K562 (cell line): ENCODE data around the gene DLGAP1. TPM values are rescaled to one million over a fixed set of nuclear protein-coding genes. Genes with fewer than 3 reads are reported as not detected.

Experiments
- ETS2 ChIP-seq: IDR thresholded peaks from 2 replicates; pipeline ENCODE4 v1.6.1; 2016; ENCODE audit warnings: borderline replicate concordance, missing genetic modification characterization, mild to moderate bottlenecking, moderate library complexity, missing compliant biosample characterization; ENCODE audit not compliant: poor library complexity, severe bottlenecking
- FOSL1 ChIP-seq: fragments of 200-800 bp; sonication (Bioruptor generic); conservative IDR thresholded peaks from 2 replicates; pipeline ENCODE4 v1.6.1; 2016; ENCODE audit warnings: missing genetic modification characterization, missing compliant biosample characterization
- HMGN3 ChIP-seq: IDR thresholded peaks from 2 replicates; pipeline ENCODE4 v1.6.1; 2011; ENCODE audit warnings: borderline replicate concordance, low read depth, mild to moderate bottlenecking, mixed read lengths, low read length; ENCODE audit not compliant: insufficient read length; ENCODE audit errors: extremely low read depth
- MECOM ChIP-seq: fragments of 250-450 bp; sonication (Bioruptor Pico); IDR thresholded peaks from 2 replicates; pipeline ENCODE4 v1.8.0; 2022; ENCODE audit warnings: inconsistent platforms
- SRSF7 ChIP-seq: fragments of 200-400 bp; formaldehyde crosslinking; optimal IDR thresholded peaks from 2 replicates; pipeline ENCODE3; 2017; ENCODE audit warnings: mild to moderate bottlenecking, low read depth, low read length
- TEAD1 ChIP-seq, 2 experiments: fragments of 450-650 bp in 1 of 2; sonication (generic) in 1 of 2; formaldehyde crosslinking; IDR thresholded peaks; 2 replicates each; pipeline versions ENCODE4 v1.4.0 to v1.8.0; 2020 to 2022; ENCODE audit warnings: mild to moderate bottlenecking in 2 of 2, missing genetic modification reagents in 1 of 2
- THRAP3 ChIP-seq: fragments of 450-650 bp; IDR thresholded peaks from 2 replicates; pipeline ENCODE4 v1.6.1; 2016; ENCODE audit warnings: mild to moderate bottlenecking, inconsistent platforms, borderline replicate concordance
- ZNF584 ChIP-seq: fragments of 200-800 bp; sonication (Bioruptor generic); IDR thresholded peaks from 2 replicates; pipeline ENCODE4 v1.6.1; 2016; ENCODE audit warnings: low read depth, mild to moderate bottlenecking, missing genetic modification characterization, missing compliant biosample characterization
- polyA plus RNA-seq, 8 experiments: library from polyadenylated mRNA; depleted of rRNA in 4 of 8; stranded (reverse) in 5 of 8; unstranded in 3 of 8; fragments of >200 nt; fragmentation: Nextera tagmentation in 2 of 8; fragmentation: Illumina TruSeq in 1 of 8; extraction: Ambion mirVana in 2 of 8; extraction: Trizol in 1 of 8; gene quantifications; 2 replicates each; pipeline versions ENCODE4 v1.2.1 to v1.2.3, GENCODE V29; 2011 to 2014; ENCODE audit warnings: inconsistent platforms in 1 of 8, missing spikeins in 1 of 8
- total RNA-seq, 7 experiments: library from RNA; depleted of rRNA in 6 of 7; stranded (reverse); fragments of >200 nt in 6 of 7; fragmentation: Illumina TruSeq in 2 of 7; extraction: Trizol in 2 of 7; gene quantifications; 2 replicates each; pipeline versions ENCODE4 v1.2.1 to v1.2.3, GENCODE V29; 2011 to 2021; ENCODE audit warnings: low replicate concordance in 1 of 7
- TF ChIP-seq, protein P1 (sequence below), 2 experiments: fragments of 450-650 bp; IDR thresholded peaks; 2 replicates each; pipeline ENCODE4 v1.6.1; 2016; ENCODE audit warnings: mild to moderate bottlenecking in 2 of 2, borderline replicate concordance in 1 of 2, low read depth in 1 of 2, moderate library complexity in 1 of 2
- TF ChIP-seq, protein P2 (sequence below): sonication (generic); formaldehyde crosslinking; IDR thresholded peaks from 2 replicates; pipeline ENCODE4 v1.8.0; 2022; ENCODE audit warnings: mild to moderate bottlenecking, missing genetic modification reagents
- TF ChIP-seq, protein P3 (sequence below), 3 experiments: fragments of 200-800 bp in 1 of 3; sonication (Bioruptor generic) in 1 of 3; sonication (generic) in 1 of 3; formaldehyde crosslinking in 1 of 3; IDR thresholded peaks; 2 replicates each; pipeline versions ENCODE4 v1.6.1 to v1.8.0; 2016 to 2022; ENCODE audit warnings: mild to moderate bottlenecking in 2 of 3, missing compliant biosample characterization in 2 of 3, missing genetic modification characterization in 2 of 3, missing genetic modification reagents in 1 of 3

The DLGAP1 gene
- total and polyA plus RNA-seq, 9 of the 15 experiments (the other 6 are each of a cell fraction or from before 2014, with no cell fraction given) = 0.04 to 0.22 (median 0.08) TPM

DNA sequence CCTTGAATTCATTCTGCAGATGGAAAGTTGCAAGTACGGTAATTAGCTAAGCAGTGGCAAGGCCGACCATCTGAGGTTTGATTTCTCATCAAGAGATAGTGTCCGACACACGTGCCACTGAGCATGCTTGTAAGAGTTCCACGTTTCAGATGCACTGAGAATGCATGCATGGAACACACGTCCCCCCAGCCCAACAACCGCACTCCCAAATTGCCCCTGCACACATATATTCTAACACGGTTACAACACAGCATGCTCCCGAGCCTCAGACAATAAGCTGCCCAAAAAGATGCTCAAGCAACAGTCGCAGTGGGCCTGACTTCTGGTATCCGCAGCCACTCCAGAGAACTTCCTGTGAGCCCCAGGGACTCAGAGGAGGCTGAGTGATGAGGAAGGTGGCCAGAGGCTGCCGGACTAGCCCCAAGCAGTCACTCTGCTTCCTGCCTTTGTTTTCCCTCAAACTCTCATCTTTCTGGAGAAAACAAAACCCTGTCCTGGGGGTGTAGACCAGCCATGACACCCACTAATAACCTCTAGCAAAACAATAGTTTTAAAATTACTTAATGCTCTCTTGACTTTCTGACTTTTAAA, 801.2 kb downstream of the DLGAP1 start (continued):
- TF ChIP-seq THRAP3 (no peak), SRSF7 (no peak), FOSL1 (tag) (no peak), ETS2 (tag) (no peak), HMGN3 (no peak), MECOM (peak; percentile 38), ZNF584 (CRISPR knock-in tag) (no peak), TEAD1 (CRISPR knock-in tag; IDR thresholded peaks at IDR 0.05) (peak in 1 of 2 experiments; percentile 69; a peak in 1 of 4 replicates)
- TF ChIP-seq, protein P1, sequence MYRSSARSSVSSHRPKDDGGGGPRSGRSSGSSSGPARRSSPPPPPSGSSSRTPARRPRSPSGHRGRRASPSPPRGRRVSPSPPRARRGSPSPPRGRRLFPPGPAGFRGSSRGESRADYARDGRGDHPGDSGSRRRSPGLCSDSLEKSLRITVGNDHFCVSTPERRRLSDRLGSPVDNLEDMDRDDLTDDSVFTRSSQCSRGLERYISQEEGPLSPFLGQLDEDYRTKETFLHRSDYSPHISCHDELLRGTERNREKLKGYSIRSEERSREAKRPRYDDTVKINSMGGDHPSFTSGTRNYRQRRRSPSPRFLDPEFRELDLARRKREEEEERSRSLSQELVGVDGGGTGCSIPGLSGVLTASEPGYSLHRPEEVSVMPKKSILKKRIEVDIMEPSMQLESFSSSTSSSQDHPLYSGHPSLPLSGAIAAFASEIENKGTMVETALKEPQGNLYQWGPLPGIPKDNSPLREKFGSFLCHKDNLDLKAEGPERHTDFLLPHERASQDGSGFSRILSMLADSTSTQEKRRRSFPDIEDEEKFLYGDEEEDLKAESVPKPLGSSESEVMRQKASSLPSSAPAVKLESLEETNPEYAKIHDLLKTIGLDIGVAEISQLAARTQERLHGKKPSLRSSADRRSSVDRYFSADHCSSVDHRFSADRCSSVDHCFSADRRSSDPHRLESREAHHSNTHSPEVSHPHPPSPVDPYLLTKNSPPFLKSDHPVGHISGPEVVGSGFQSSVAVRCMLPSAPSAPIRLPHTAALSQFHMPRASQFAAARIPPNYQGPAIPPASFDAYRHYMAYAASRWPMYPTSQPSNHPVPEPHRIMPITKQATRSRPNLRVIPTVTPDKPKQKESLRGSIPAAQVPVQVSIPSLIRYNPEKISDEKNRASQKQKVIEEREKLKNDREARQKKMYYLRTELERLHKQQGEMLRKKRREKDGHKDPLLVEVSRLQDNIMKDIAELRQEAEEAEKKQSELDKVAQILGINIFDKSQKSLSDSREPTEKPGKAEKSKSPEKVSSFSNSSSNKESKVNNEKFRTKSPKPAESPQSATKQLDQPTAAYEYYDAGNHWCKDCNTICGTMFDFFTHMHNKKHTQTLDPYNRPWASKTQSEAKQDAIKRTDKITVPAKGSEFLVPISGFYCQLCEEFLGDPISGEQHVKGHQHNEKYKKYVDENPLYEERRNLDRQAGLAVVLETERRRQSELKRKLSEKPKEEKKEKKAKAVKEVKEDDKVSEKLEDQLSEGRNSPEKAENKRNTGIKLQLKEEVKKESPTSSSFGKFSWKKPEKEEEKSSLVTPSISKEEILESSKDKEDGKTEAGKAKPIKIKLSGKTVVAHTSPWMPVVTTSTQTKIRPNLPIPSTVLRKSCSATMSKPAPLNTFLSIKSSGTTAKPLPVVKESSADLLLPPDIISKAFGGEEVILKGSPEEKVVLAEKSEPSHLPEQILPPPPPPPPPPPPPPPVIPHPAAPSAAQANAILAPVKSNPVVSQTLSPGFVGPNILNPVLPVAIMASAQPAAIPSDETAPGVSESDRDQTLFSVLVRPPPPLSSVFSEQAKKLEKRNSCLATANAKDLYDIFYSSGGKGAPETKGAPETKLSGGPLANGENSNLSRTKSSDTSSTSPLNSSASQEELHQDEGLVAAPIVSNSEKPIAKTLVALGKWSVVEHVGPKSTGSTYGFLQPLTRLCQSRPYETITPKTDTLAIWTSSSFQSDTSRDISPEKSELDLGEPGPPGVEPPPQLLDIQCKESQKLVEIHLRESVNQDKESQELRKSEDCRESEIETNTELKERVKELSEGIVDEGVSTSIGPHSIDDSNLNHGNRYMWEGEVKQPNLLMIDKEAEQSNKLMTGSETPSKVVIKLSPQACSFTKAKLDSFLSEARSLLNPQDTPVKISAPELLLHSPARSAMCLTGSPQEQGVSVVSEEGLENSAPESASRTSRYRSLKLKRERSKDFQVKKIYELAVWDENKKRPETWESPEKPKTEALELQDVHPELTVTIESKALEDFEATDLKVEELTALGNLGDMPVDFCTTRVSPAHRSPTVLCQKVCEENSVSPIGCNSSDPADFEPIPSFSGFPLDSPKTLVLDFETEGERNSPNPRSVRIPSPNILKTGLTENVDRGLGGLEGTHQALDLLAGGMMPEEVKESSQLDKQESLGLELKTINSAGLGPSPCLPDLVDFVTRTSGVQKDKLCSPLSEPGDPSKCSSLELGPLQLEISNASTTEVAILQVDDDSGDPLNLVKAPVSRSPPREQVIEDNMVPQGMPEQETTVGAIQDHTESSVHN (IDR thresholded peaks at IDR 0.05; ENCODE audit: borderline replicate concordance in 1 of 2, low read depth in 1 of 2) = no peak
- TF ChIP-seq, protein P2, sequence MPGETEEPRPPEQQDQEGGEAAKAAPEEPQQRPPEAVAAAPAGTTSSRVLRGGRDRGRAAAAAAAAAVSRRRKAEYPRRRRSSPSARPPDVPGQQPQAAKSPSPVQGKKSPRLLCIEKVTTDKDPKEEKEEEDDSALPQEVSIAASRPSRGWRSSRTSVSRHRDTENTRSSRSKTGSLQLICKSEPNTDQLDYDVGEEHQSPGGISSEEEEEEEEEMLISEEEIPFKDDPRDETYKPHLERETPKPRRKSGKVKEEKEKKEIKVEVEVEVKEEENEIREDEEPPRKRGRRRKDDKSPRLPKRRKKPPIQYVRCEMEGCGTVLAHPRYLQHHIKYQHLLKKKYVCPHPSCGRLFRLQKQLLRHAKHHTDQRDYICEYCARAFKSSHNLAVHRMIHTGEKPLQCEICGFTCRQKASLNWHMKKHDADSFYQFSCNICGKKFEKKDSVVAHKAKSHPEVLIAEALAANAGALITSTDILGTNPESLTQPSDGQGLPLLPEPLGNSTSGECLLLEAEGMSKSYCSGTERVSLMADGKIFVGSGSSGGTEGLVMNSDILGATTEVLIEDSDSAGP (CRISPR knock-in tag) = no peak
- TF ChIP-seq, protein P3, sequence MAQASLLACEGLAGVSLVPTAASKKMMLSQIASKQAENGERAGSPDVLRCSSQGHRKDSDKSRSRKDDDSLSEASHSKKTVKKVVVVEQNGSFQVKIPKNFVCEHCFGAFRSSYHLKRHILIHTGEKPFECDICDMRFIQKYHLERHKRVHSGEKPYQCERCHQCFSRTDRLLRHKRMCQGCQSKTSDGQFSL (CRISPR knock-in tag; IDR thresholded peaks at IDR 0.05) = no peak
- TF ChIP-seq, protein P3 (tag; IDR thresholded peaks at IDR 0.05) = 0 out of 4 replicates have a peak, but pooled peaks of 1 of the 2 experiments have one; percentile 21
